GM19240 (cell line): ENCODE results near the gene ENPP5.

Experiments used
- DNase-seq: peaks from one replicate; pipeline ENCODE4 v3.0.0; 2011; ENCODE audit warnings: low spot score; ENCODE audit not compliant: insufficient read length

Gene ENPP5, protein sequence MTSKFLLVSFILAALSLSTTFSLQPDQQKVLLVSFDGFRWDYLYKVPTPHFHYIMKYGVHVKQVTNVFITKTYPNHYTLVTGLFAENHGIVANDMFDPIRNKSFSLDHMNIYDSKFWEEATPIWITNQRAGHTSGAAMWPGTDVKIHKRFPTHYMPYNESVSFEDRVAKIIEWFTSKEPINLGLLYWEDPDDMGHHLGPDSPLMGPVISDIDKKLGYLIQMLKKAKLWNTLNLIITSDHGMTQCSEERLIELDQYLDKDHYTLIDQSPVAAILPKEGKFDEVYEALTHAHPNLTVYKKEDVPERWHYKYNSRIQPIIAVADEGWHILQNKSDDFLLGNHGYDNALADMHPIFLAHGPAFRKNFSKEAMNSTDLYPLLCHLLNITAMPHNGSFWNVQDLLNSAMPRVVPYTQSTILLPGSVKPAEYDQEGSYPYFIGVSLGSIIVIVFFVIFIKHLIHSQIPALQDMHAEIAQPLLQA

GRCh38 chr6:46170357-46171289 is at the start of gene ENPP5:
TSS of gene ENPP5 (minus strand) at chr6:46170980. CDS start at chr6:46168262, 2,718 bp downstream.
- DNase-seq = peak; percentile 54

- DNase-seq = no peak
Observed at GRCh38 chr6:46219661-46220060, 48.9 kb upstream of the ENPP5 start.

- no peak for DNase-seq
Observed at GRCh38 chr6:46218457-46218856, 47.7 kb upstream of the ENPP5 start.

DNA sequence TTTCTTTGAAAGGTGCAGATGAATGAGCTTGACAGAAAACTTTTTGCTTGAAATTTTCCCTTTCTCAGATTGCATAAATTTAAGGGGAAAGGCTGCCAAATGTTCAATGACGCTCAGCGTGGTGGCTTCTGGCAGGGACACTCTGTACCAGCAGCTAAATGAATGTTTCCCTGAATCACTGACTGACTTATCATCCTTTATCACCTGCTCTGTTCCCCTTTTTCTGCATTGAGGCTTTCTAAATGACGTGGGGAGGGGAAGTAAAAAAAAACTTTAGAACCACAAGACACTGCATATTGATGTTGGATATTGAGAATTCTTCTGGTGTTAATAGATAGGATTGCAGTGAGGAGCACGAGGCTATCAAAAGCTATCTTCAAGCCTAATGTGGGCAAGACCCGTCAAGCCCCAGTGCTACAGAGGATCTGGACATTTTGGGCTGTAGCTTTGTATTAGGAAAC is 46.9 kb upstream of the ENPP5 start:
- peak; percentile 19 for DNase-seq

GRCh38 chr6:46216879-46217278 is 46.1 kb upstream of the ENPP5 start:
- DNase-seq = no peak

DNA sequence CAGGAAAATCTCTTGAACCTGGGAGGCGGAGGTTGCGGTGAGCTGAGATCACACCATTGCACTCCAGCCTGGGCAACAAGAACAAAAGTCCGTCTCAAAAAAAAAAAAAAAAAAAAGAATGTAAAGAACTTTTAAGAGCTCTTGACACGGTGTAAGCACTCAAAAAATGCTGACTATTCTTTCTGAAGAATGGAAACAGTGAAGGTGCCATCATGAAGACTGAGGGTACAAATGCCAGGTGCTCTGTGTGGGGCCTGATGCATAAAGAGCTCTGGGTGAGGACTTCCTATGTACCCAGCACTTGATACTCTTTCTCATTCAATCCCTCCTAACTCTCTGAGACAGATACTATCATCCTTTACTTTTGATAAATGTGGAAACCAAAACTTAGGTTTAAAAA is 45.0 kb upstream of the ENPP5 start:
- no peak for DNase-seq

- no peak for DNase-seq
Observed at GRCh38 chr6:46215213-46215612, 44.4 kb upstream of the ENPP5 start.

GRCh38 chr6:46211917-46212316 is 41.1 kb upstream of the ENPP5 start:
- DNase-seq = no peak

DNA sequence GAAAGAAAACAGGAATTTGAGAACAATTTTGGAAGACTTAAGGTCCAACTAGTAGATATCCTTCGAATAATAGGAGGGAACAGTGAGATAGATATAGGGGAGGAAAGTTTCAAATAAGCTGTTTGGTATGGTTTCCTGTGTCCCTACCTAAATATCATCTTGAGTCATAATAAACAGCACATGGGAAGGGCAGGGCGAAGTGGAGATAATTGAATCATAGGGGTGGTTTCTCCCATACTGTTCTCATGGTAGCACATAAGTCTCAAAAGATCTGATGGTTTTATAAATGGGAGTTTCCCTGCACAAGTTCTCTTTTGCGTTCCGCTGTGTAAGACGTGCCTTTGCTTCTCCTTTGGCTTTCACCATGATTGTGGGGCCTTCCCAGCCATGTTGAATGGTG is 39.5 kb upstream of the ENPP5 start:
- no peak for DNase-seq

- no peak for DNase-seq
Observed at GRCh38 chr6:46208303-46208702, 37.5 kb upstream of the ENPP5 start.

- no peak for DNase-seq
Observed at GRCh38 chr6:46207174-46207573, 36.4 kb upstream of the ENPP5 start.

DNA sequence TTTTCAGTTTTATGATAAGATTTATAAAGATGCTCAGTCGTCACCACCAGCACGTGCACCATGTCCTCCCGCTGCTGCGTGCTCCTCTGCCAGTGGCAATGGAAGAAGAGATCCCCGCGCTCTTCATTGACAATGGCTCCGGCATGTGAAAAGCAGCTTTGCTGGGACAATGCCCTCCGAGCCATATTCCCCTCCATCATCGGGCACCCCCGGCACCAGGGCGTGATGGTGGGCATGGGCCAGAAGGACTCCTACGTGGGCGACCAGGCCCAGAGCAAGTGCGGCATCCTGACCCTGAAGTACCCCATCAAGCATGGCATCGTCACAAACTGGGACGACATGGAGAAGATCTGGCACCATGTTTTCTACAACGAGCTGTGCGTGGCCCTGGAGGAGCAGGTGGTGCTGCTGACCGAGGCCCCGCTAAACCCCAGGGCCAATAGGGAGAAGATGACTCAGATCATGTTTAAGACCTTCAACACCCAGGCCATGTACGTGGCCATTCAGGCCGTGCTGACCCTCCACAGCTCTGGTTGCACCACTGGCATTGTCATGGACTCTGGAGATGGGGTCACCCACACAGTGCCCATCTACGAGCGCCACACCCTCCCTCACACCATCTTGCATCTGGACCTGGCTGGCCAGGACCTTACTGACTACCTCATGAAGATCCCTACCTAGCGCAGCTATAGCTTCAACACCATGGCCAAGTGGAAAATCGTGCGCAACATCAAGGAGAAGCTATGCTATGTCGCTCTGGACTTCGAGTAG is 34.3 kb upstream of the ENPP5 start:
- DNase-seq = no peak

- DNase-seq = no peak
Observed at GRCh38 chr6:46203391-46204177, 32.8 kb upstream of the ENPP5 start.

GRCh38 chr6:46201702-46202101 is 30.9 kb upstream of the ENPP5 start:
- no peak for DNase-seq

DNA sequence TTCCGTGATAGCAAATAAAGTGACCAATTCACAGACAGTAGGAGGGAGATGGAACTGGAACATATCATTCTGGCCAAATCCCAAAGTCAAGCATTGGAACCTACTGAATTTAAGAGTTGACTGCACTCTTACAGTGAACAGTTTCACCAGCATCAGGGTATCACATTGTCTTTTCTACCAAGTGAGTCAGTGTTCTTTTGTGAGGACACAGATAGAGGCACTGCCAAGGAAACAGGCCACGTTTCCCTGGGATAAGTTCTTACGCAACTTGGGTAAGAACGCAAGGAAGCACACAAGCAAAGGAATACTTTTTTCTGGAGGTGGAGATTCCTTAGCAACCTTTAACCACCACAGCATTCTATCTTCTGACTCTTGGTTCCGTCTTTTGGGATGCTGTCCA is 28.6 kb upstream of the ENPP5 start:
- no peak for DNase-seq

GRCh38 chr6:46191961-46192360 is 21.2 kb upstream of the ENPP5 start:
- no peak for DNase-seq

GRCh38 chr6:46190889-46191288 is 20.1 kb upstream of the ENPP5 start:
- no peak for DNase-seq

- DNase-seq = no peak
Observed at GRCh38 chr6:46189726-46190125, 18.9 kb upstream of the ENPP5 start.

GRCh38 chr6:46186583-46186982 is 15.8 kb upstream of the ENPP5 start:
- DNase-seq = no peak

DNA sequence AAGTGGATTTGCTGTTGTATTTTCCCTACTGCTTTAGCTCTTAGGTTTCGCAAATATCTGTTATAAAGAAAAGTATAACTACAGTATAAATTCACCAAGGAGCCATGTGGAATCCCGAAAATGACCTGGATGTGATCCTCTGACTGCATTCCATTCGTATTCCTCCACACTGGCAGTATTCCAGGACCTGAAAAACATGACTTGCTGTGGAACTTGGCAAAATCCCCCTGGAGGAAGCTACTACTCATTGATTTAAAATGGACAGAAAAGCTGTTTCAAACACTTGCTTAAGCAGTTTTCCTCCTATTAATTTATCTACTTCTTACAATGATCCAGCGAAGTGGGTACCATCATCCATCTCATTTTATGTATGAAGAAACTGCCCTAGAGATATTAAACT is 13.3 kb upstream of the ENPP5 start:
- no peak for DNase-seq

DNA sequence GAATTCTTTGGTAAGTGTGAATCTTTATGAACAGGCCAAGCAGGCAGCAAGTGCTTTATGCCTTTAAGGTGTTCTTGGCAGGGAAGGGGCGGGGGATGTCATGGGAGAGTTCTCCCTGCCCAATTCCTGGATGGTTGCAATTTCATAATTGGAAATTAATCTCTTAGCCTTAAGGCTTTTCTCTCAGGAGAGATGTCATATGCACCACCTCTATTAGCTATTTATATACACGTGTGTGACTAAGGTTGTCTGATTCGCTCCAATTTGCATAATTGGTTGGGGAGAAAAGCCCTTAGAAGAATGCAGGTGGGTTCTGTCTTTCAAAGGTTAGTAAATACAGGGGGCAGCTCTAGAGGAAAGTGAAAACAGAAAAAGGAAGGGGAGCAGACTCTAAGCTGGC is 5.2 kb upstream of the ENPP5 start:
- DNase-seq = no peak
